A172 (cell line): Measurements from ENCODE around the gene WNT9A. TPM values are rescaled to one million over a fixed set of nuclear protein-coding genes. Genes with fewer than 3 reads are reported as not detected.
A peak's percentile ranks its signal among the peaks of the same experiment; 100 is the strongest.

Experiments
- DNase-seq: peaks from one replicate; pipeline ENCODE4 v3.0.0-alpha.2; 2015; ENCODE audit warnings: low spot score
- total RNA-seq: library from RNA; depleted of rRNA; stranded (reverse); fragments of >200 nt; shearing (Covaris generic); gene quantifications from 2 replicates; pipeline ENCODE4 v1.2.3, GENCODE V29; 2014

WNT9A gene
- total RNA-seq, 1 experiment from 2014 or later: 23.7 TPM

GRCh38 chr1:227942021-227942715 is 5.6 kb downstream of the WNT9A start:
- no peak for DNase-seq

DNA sequence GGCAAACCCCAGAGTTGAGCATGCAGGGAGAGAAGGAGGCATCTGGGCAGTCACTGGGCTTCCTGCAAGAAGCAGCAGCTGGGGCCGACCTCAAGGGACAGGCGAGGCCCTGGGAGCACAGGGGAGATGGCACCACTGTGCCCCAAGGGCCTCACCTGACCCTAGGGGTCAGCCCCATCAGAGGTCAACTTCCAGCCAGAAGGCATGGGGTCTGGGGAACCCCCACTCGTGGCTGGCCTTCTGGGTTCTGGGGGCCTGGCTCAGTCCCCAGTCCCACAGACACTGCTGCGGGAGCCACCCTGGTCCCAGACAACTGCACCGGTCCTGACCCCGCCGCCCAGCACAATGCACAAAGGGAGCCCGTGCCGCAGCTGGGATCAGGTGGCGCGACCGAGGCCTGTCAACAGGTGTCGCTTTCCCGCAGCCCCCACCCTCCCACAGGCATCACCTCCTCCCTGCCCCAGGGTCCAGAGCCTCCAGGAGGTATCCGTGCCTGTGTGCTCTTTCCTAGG is 6.2 kb downstream of the WNT9A start:
- DNase-seq: no peak

GRCh38 chr1:227940791-227941241 is 6.9 kb downstream of the WNT9A start:
- no peak for DNase-seq

DNA sequence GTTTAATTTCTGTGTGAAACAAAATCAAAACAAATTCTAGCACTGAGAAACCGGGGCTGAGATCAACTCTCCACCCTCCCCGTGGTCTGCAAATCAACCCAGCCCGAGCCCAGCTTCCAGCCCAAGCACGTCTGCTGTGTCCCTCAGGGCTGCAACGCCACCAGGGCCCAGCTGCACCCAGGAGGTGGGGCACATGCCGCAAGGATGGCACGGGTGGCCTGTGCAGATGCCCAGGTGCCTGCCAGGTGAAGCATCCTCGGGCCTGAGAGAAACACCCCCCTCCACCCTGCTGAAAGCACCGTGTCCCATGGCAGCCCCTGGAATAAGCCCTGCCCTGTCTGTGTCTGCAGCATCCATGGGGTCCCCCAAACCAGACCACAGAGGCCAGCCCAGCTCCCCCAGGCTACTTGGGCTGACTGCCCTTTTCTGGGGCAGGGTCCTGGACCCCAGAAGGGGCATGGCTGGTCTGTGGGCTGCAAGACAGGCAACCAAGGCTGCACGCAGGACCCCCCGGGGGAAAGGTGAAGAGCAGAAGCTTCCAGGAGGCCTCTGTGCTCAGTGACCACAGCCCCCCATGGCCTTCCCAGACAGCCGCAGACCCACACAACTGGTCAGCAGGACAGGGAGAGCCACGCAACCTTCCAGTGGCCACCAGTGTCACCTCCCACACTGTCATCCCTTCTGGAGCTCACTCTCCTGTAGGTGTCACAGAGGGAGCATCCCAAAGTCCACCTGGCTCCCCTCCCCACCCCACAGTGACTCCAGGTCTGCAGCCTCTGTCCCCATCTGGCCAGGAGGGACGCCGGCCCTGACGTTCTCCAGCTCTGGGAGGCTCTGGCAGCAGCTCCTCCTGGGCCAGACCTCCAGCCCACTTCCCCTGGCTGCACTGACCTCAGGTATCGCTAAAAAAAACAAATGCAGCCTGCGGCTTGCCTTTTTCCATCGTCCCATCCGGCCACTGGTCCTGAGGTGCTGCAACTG is 7.7 kb downstream of the WNT9A start:
- no peak for DNase-seq

DNA sequence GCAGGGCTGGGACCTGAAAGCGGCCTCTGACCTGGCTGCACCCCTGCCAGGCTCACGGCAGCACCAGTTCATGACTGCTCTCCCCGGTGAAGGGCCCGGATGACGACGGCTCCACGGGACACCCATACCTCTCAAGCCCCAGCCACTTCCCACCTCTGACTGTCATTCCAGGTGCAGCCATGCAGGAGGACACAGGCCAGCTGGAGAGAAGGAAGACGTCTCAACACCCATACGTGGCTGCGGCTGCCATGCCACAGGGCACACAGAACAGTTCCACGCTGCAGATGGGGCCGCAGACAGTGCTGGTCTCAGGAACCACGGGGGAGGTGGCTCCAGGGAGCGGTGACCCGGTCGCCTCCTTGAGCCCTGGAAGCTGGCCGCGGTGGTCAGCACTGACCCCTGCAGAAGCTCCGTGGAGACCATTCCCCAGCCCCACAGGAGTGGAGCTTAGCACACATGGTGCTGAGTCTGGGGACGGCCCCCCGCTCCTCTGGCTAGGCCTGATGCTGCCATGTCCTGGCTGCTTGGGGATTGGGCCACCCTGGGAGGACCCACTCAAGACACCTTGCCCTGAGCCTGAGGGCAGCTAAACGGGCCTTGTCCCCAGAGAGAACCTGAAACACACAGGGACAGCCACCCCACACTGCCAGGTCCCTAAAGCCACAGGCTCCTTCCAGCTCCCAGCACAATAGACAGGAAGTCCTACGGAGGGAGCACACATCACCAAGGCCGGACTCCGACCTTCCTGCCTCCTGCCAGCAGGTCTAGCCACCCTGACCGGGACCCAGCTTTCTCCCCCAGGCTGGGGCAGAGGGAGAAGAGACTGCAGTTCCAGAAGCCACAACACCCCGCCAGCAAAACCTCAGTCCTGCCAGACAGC is 8.6 kb downstream of the WNT9A start:
- DNase-seq: no peak

DNA sequence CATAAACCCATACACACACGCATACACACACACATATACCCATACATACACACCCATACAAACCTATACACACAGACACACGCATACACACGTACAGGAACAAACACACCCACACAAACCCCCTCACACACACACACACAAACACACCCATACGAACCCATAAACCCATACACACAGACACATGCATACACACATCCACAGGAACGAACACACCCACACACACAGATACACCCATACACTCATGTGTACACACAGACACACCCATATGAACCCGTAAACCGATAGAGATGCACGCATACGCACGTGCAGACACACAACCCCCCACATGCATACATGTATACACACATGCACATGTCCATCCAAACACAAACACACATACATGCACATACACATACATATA is 9.5 kb downstream of the WNT9A start:
- no peak for DNase-seq

DNA sequence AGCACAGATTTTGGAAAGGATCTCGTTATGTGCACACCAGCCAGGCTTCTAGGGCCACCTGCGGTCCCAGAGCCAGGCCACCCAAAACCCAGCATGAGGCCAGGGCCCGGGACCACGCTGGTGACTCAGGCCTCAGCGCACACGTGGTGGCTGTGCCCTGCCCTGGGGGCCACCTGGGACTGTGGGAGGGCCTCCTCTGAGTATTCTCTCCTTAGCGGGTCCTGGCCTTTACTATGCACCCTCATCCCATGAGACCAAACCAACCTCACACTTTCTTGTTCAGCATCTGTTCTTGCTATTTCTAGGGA is 9.9 kb downstream of the WNT9A start:
- DNase-seq: no peak

GRCh38 chr1:227937031-227937837 is 10.5 kb downstream of the WNT9A start:
- DNase-seq: no peak

DNA sequence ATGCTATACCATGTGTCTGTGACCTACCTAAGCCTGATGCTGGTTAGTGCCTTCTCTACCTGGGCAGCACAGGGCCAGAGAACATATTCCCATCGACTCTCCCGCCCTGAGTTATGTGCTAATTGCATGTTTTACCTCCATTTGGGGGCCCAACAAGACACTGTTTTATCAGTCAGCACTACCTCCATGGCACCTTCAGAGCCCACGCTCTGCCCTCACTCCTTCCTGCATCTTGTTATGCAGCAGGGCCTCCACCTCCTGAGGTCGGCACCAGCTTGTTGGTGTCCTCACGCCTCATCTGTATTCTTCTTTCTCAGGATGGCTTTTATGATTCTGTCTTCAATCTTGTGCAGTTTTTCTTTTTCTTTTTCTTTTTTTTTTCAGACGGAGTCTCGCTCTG is 11.9 kb downstream of the WNT9A start:
- DNase-seq: no peak

GRCh38 chr1:227934476-227935313 is 13.0 kb downstream of the WNT9A start:
- DNase-seq: peak; percentile 96

DNA sequence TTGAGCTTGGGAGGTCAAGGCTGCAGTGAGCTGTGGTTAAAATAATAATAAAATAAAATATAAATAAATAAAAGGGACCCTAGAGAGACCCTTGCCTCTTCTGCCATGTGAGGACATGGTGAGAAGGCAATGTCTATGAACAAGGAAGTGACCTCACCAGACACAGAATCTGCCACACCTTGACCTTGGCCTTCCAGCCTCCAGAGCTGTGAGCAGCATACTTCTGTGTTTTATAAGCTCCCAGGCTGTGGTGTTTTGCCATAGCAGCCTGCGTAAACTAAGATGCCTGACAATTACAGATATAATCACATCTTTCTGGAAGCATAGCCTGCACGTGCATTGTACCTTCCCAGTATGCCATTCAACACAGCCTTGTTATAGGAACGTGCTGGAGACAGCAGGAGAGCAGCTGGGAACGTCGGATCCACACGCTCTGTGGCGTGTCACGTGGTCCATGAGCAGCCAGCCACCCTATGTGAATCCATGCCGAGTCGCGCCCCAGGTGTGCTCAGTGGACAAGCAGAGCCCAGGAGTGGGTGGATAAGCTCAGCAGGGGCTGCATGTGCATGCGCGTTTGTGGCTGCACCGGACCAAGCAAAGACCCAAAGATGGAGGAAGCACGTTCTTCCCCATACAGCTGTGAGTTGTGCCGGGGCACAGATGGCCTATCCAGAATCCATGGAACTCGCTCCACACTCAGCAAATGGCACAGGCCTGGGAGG is 17.8 kb downstream of the WNT9A start:
- DNase-seq: no peak

DNA sequence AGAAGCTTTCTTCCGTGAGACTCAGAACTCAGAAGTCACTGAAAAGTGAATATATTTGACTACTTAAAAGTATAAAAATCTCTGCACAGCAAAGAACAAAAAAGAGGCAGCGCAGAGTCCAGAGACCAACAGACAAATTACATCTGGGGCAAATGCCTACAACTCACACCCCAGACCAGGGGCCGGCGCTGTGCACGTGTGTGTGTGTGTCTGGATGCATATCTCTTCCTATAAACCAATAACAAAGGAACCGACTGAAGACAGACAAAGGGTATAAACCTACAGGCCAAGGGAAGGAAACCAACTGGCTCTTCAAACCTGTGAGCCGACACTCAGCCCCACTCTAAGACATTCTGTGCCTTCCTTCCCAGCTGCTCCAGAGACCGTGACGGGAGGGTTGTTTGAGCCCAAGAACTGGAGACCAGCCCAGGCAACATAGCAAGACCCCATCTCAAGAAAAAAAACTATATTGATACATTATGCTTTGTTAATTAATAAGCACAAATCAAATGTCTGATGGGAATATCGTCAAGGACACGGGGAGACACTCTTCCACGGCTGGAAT is 18.8 kb downstream of the WNT9A start:
- no peak for DNase-seq

DNA sequence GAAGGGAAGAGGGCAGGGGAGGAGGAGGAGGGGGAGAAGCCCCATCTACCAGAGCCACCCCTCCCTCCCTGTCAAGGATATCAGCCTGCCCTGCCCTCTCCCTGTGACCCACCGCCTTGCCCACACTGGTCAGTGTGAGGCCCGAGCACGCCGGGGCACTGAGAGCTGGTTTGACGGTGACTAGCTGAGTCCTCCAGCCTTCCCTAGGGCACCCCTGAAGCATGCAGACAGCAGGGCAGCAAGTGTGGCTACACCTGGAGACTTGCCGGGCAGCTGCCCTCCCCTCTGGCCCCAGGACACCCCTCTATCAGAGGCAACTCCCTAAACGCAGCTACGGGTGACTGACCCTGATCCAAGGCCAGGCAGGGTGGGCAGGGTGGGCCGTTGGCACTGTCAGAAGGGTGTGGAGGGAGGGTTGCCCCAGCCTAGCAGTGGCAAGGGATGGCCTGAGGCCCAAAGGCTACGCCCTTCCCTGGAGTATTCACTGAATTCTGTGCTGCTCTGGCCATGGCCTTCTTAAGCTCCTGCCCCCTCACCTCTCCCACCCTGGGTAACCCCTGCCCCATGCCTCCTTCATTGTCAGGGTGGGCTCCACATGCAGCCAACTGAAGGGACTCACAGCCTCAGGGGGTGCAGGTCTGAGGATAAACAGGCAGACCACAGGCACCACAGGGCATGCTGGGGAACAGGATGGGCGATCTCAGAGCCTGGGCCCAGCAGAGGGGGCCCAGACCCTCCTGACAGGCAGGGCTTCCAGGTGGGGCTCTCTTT is 19.6 kb downstream of the WNT9A start:
- DNase-seq: no peak

GRCh38 chr1:227926896-227927885 is 20.5 kb downstream of the WNT9A start:
- DNase-seq: no peak

GRCh38 chr1:227926216-227926791 is 21.4 kb downstream of the WNT9A start:
- no peak for DNase-seq

DNA sequence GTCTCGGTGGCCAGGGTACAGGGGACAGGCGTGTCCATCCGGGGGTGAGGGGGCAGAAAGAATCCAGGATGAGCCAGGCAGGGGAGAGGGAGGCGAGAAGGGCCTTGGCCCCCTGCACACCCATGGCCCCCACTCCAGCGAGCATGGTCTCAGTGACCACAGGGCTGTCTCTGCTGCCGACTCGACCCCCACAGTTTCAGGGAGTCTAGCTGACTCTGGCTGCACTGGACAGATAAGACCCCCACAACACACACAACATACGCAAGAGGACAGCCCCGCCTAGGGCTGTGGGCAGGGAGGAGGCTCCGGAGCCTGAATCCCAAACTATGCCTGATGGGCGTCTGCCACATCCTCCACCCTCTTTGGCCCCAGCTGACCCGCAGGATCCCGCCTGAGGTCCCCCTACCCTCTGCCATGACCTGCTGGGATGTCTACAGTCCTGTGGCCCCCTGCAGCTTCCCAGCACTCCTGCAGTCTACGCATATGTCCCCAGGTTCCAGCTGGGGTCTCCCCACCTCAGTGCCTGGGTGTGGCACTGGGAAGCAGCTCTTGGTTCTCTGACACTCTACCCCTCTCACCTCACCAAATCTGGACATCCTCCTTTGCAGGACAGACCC is 22.0 kb downstream of the WNT9A start:
- DNase-seq: no peak
